ENCODE data around the gene EGLN3.

DNA sequence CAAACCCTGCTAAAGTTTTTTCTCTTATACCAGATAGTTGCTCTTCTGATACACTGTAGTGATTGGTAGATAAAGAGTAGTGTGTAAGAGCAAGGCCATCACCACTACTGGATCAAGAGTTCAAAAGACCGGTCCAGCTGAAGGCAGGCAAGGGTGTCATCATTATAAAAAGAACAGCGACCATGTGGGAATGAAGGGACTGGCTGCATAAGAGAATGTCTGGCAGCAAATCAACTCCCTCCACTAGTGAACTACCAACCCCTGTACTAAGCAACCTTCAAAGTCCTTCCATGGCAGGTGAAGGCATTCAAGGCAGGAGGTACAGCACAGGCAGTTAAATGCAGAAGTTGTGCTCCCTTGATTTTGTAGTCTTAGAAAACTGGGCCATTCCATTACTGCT is 53.5 kb downstream of the EGLN3 start:
- no peak for TF ChIP-seq PPARA (CRISPR knock-in tag; IDR thresholded peaks at IDR 0.05; ENCODE audit: borderline replicate concordance)
- TF ChIP-seq, protein P1, sequence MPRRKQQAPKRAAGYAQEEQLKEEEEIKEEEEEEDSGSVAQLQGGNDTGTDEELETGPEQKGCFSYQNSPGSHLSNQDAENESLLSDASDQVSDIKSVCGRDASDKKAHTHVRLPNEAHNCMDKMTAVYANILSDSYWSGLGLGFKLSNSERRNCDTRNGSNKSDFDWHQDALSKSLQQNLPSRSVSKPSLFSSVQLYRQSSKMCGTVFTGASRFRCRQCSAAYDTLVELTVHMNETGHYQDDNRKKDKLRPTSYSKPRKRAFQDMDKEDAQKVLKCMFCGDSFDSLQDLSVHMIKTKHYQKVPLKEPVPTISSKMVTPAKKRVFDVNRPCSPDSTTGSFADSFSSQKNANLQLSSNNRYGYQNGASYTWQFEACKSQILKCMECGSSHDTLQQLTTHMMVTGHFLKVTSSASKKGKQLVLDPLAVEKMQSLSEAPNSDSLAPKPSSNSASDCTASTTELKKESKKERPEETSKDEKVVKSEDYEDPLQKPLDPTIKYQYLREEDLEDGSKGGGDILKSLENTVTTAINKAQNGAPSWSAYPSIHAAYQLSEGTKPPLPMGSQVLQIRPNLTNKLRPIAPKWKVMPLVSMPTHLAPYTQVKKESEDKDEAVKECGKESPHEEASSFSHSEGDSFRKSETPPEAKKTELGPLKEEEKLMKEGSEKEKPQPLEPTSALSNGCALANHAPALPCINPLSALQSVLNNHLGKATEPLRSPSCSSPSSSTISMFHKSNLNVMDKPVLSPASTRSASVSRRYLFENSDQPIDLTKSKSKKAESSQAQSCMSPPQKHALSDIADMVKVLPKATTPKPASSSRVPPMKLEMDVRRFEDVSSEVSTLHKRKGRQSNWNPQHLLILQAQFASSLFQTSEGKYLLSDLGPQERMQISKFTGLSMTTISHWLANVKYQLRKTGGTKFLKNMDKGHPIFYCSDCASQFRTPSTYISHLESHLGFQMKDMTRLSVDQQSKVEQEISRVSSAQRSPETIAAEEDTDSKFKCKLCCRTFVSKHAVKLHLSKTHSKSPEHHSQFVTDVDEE (CRISPR knock-in tag; IDR thresholded peaks at IDR 0.05), result no peak
